BE2C (cell line): ENCODE measurements around the gene CYB561D2.

ENCODE experiments used
- DNase-seq: peaks from one replicate; pipeline ENCODE4 v3.0.0-alpha.2; 2020
- H3K27me3 ChIP-seq: fragments of 250-450 bp; sonication (Bioruptor Pico); 2 replicates; pipeline ENCODE4 v1.5.1; 2020; ENCODE audit warnings: mild to moderate bottlenecking
- H3K36me3 ChIP-seq: fragments of 250-450 bp; sonication (Bioruptor Pico); 2 replicates; pipeline ENCODE4 v1.5.1; 2020; ENCODE audit warnings: mild to moderate bottlenecking
- H3K4me1 ChIP-seq: fragments of 250-450 bp; sonication (Bioruptor Pico); 2 replicates; pipeline ENCODE4 v1.5.1; 2020
- H3K4me3 ChIP-seq: 2 replicates; pipeline ENCODE4 v1.5.1; 2011; ENCODE audit warnings: low read depth, low read length
- H3K9me3 ChIP-seq: fragments of 250-450 bp; sonication (Bioruptor Pico); 2 replicates; pipeline ENCODE4 v1.5.1; 2020
- TF ChIP-seq, protein P1 (sequence below): IDR thresholded peaks from 2 replicates; pipeline ENCODE4 v1.5.1; 2012; ENCODE audit warnings: mild to moderate bottlenecking, low read depth, low read length

The CYB561D2 gene

DNA sequence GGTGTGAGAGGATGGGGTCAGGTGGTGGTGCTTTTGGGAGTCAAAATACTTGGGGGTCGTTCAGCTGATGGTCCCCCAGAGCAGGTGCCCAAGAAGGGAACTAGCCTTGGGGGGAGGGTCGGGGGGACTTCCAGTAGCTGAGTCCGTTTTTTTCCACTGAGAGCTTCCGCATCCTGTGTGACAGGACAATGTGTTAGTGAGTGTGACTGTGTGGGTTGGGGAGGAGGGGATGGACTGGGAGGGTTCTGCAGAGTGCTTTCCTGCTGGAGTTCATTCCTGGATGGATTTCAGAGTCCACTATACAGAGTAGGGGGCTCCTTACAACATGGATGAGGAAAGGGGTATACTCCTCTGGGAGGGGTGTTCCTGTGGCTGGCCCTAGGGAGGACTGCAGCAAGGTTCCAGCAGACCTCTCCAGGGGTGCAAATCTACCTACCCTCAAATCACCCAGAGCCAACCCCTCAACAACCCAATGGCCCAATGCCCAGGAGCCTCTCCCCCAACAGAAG, 27.5 kb upstream of the CYB561D2 start:
- TF ChIP-seq, protein P1, sequence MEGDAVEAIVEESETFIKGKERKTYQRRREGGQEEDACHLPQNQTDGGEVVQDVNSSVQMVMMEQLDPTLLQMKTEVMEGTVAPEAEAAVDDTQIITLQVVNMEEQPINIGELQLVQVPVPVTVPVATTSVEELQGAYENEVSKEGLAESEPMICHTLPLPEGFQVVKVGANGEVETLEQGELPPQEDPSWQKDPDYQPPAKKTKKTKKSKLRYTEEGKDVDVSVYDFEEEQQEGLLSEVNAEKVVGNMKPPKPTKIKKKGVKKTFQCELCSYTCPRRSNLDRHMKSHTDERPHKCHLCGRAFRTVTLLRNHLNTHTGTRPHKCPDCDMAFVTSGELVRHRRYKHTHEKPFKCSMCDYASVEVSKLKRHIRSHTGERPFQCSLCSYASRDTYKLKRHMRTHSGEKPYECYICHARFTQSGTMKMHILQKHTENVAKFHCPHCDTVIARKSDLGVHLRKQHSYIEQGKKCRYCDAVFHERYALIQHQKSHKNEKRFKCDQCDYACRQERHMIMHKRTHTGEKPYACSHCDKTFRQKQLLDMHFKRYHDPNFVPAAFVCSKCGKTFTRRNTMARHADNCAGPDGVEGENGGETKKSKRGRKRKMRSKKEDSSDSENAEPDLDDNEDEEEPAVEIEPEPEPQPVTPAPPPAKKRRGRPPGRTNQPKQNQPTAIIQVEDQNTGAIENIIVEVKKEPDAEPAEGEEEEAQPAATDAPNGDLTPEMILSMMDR = no peak
- no peak for DNase-seq
- H3K36me3 ChIP-seq = peaks cover 17% of the 10 kb centered on the region
- H3K9me3 ChIP-seq = no peaks in the 10 kb centered on the region
- no peaks in the 10 kb centered on the region for H3K27me3 ChIP-seq
- H3K4me3 ChIP-seq = no peak overlapping the region
- H3K4me1 ChIP-seq = peaks cover 3% of the 10 kb centered on the region

DNA sequence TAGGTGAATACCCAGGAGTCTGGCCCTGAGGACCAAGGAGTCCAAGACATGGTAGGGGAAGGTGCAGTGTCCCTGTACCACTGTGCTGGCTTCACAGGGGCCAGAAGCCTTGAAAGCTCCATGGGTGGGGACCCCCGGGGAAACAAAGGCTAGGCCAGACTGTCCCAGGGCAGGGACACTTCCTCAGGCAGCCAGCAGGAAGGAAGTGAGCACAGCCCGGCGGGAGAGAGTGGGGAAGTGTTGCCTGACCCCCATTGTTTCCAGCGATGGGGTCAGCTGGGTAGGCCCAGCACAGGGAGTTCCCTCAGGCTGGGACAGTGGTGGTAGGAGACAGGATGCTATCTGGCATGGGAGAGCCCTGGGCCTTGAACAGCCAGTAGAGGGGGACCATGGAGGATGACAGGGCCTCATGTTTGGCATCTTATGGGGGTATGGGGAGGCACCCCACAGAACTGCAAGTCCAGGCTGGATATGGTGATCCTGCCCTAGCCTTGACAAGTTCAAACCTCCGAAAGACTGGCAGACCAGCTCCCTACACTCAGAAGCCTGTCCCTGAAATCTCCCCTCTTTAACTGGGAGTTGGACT, 27.0 kb upstream of the CYB561D2 start:
- Histone ChIP-seq H3K9me3 (no peaks in the 10 kb centered on the region), H3K36me3 (peaks cover 15% of the 10 kb centered on the region), H3K27me3 (no peaks in the 10 kb centered on the region), H3K4me3 (no peak overlapping the region), H3K4me1 (peaks cover 3% of the 10 kb centered on the region)
- no peak for DNase-seq
- TF ChIP-seq, protein P1 = no peak

DNA sequence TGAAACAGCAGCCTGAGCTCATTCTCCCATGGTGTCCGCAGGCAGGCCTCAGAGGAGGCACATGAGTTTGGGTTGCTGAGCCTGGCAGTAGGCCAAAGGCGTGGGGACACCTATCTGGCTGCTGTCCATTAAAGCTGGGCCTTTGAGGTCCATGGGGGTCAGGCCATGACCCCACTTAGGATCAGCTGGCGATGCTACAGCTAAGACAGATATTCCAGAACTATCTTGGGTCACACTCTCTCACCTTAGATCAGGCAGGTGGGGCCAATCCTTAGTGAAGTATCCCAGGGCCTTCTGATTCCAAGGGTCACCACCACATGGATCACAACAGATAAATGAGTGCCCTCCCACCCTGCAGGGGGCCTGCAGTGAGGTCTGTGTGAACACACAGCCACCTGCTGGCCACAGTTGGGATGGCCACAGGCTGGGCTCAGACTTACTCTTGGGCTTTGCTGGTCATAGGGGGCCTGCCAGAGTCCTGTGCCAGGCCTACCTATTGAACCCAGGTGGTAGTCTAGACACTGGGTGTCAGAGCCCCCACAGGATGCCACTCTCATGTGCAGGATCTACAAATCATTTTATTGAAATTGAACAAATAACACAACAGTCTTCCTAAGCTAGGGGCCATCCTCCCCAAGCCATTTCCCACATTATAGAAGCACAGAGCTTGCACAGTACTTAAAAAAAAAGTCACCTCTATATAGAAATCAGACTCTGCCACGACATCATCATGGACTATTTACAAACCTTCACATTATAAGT, 26.1 kb upstream of the CYB561D2 start:
- Histone ChIP-seq H3K4me1 (peaks cover 3% of the 10 kb centered on the region), H3K9me3 (no peaks in the 10 kb centered on the region), H3K27me3 (no peaks in the 10 kb centered on the region), H3K36me3 (peaks cover 6% of the 10 kb centered on the region), H3K4me3 (no peak overlapping the region)
- peak; percentile 81 for DNase-seq
- TF ChIP-seq, protein P1 = peak; percentile 73

DNA sequence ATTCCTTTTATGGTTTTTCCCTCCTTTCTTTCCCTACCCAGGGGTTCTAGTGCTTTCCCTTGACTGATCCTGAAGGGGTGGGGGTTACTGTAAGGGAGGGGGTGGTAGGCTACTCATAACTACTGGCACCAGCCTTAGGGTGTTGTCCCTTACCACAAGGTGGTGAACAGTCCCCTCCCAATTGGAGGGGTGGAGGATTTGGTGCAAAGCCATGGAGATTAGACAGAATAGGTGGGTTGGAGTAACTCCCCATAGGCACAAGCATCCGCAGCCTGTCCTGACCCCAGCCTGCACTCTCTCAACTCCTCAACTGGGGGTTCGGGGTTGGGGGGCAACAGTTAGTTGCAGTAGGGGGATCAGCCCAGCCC, 25.6 kb upstream of the CYB561D2 start:
- peaks cover 3% of the 10 kb centered on the region for H3K4me1 ChIP-seq
- TF ChIP-seq, protein P1 = no peak

DNA sequence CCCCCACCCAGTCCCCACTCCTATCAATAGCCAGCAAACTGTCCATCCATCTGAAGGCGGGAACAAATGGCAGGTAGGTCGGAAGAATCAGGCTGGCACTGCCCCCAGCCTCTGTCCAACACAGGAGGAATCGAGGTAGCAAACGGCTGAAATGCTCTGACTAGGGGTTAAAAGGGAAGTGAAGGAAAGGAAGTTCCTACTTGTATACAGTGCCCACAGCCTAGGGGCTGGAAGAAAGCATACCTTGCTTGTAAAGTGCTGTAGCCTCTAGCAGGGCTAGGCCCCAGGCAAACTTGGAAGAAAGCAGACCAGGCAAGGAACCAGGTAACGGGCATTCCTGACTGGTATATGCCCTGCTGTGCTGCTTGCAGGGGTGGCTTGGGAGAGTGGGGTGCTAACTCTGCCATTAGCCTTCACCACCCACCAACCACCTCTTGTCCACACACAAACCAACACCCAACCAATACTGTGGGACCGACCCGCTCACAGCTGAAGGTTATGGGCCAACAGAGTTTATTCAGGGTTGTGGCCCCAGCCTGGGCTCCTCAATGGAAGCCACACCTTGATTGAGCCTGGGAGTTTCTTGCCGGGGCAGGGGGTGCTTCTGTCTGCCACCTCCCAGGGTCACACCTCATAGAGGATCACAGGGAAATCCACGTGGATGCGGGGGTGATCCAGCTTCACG, 25.0 kb upstream of the CYB561D2 start:
- peaks cover 9% of the 10 kb centered on the region for H3K36me3 ChIP-seq

More for the DNA sequence above, 25.6 kb upstream of the CYB561D2 start:
- Histone ChIP-seq H3K36me3 (peaks cover 4% of the 10 kb centered on the region), H3K9me3 (no peaks in the 10 kb centered on the region), H3K27me3 (no peaks in the 10 kb centered on the region), H3K4me3 (no peak overlapping the region)
- no peak for DNase-seq

More for the DNA sequence above, 25.0 kb upstream of the CYB561D2 start:
- DNase-seq = no peak
- no peaks in the 10 kb centered on the region for H3K9me3 ChIP-seq
- peaks cover 3% of the 10 kb centered on the region; the same call in 1 of the 2 replicates for H3K4me1 ChIP-seq
- TF ChIP-seq, protein P1 = no peak
- H3K4me3 ChIP-seq = no peak overlapping the region
- H3K27me3 ChIP-seq = no peaks in the 10 kb centered on the region
